CD14-positive monocyte (primary cell): ENCODE results near the gene LDLR. TPM values are rescaled to one million over a fixed set of nuclear protein-coding genes. Genes with fewer than 3 reads are reported as not detected.
A peak's percentile ranks its signal among the peaks of the same experiment; 100 is the strongest.

ENCODE experiments used
- DNase-seq, 3 donors: peaks; one replicate each; pipeline ENCODE4 v3.0.0-alpha.2; 2011 to 2022
- H2AFZ ChIP-seq: 2 replicates; pipeline ENCODE4 v1.6.0; 2012; ENCODE audit warnings: mild to moderate bottlenecking, low read depth, low read length, inconsistent platforms; ENCODE audit not compliant: insufficient read depth, poor library complexity, severe bottlenecking
- H3K27ac ChIP-seq, 2 donors: 1 replicate in 1 of 2; 2 replicates in 1 of 2; pipeline ENCODE4 v1.5.1; 2012 to 2013; ENCODE audit warnings: low read length in 2 of 2, control low read depth in 1 of 2, inconsistent platforms in 1 of 2, low read depth in 1 of 2, mild to moderate bottlenecking in 1 of 2
- H3K27me3 ChIP-seq, 2 donors: one replicate each; pipeline versions ENCODE4 v1.6.0 to v1.6.1; 2011 to 2013; ENCODE audit warnings: low read length in 2 of 2; ENCODE audit not compliant: control insufficient read depth in 2 of 2, insufficient read depth in 2 of 2
- H3K36me3 ChIP-seq, 2 donors: replicated peaks in 1 of 2; 1 replicate in 1 of 2; 2 replicates in 1 of 2; pipeline versions ENCODE4 v1.5.1 to v1.6.1; 2012 to 2013; ENCODE audit warnings: low read length in 2 of 2, control low read depth in 1 of 2, inconsistent platforms in 1 of 2, mild to moderate bottlenecking in 1 of 2; ENCODE audit not compliant: insufficient read depth in 2 of 2, control insufficient read depth in 1 of 2
- H3K4me1 ChIP-seq, 2 donors: 1 replicate in 1 of 2; 2 replicates in 1 of 2; pipeline versions ENCODE4 v1.5.1 to v1.6.1; 2012 to 2013; ENCODE audit warnings: low read length in 2 of 2, control low read depth in 1 of 2, inconsistent platforms in 1 of 2, mild to moderate bottlenecking in 1 of 2, moderate library complexity in 1 of 2; ENCODE audit not compliant: insufficient read depth in 2 of 2, control insufficient read depth in 1 of 2
- H3K4me2 ChIP-seq: replicated peaks from 2 replicates; pipeline ENCODE3; 2012; ENCODE audit warnings: low read length, moderate library complexity, mild to moderate bottlenecking; ENCODE audit not compliant: poor library complexity, severe bottlenecking; ENCODE audit errors: extremely low read depth
- H3K4me3 ChIP-seq, 3 experiments: fragments of 200-600 bp in 1 of 3; sonication (generic) in 1 of 3; replicated peaks in 1 of 3; 1 replicate in 2 of 3; 2 replicates in 1 of 3; pipeline ENCODE4 v1.5.1; 2011 to 2013; ENCODE audit warnings: low read length in 3 of 3, mild to moderate bottlenecking in 3 of 3, control low read depth in 2 of 3, low read depth in 2 of 3, inconsistent platforms in 1 of 3, moderate library complexity in 1 of 3
- H3K79me2 ChIP-seq: 2 replicates; pipeline ENCODE4 v1.6.0; 2012; ENCODE audit warnings: mild to moderate bottlenecking, control low read depth, inconsistent platforms, low read length, moderate library complexity; ENCODE audit not compliant: insufficient read depth
- H3K9ac ChIP-seq: 2 replicates; pipeline ENCODE4 v1.6.0; 2017; ENCODE audit warnings: low read length, mild to moderate bottlenecking; ENCODE audit not compliant: insufficient read depth, poor library complexity, severe bottlenecking
- H3K9me3 ChIP-seq, 2 donors: replicated peaks in 1 of 2; 1 replicate in 1 of 2; 2 replicates in 1 of 2; pipeline versions ENCODE4 v1.5.1 to v1.6.1; 2012 to 2013; ENCODE audit warnings: low read length in 2 of 2, control low read depth in 1 of 2; ENCODE audit not compliant: control insufficient read depth in 1 of 2, insufficient read depth in 1 of 2
- H4K20me1 ChIP-seq: 2 replicates; pipeline ENCODE4 v1.6.0; 2012; ENCODE audit warnings: mild to moderate bottlenecking, low read length, control low read depth, moderate library complexity; ENCODE audit not compliant: insufficient read depth
- H3K27ac Mint-ChIP-seq, 7 donors: one replicate each; pipeline ENCODE4 v1.8.0; 2020; ENCODE audit warnings: mild to moderate bottlenecking in 7 of 7, mixed read lengths in 7 of 7, moderate library complexity in 6 of 7, inconsistent platforms in 2 of 7
- H3K27me3 Mint-ChIP-seq, 3 donors: one replicate each; pipeline ENCODE4 v1.8.0; 2021 to 2022; ENCODE audit warnings: low read depth in 3 of 3, mild to moderate bottlenecking in 3 of 3, mixed read lengths in 3 of 3, moderate library complexity in 3 of 3, inconsistent platforms in 1 of 3
- H3K36me3 Mint-ChIP-seq, 2 donors: one replicate each; pipeline ENCODE4 v1.8.0; 2020; ENCODE audit warnings: mixed read lengths in 2 of 2, inconsistent platforms in 1 of 2, mild to moderate bottlenecking in 1 of 2
- H3K4me1 Mint-ChIP-seq: one replicate; pipeline ENCODE4 v1.8.0; 2020; ENCODE audit warnings: mild to moderate bottlenecking, mixed read lengths
- H3K4me3 Mint-ChIP-seq, 2 donors: one replicate each; pipeline ENCODE4 v1.8.0; 2020; ENCODE audit warnings: mild to moderate bottlenecking in 2 of 2, mixed read lengths in 2 of 2, moderate library complexity in 1 of 2
- H3K9me3 Mint-ChIP-seq, 7 donors: one replicate each; pipeline ENCODE4 v1.8.0; 2020 to 2022; ENCODE audit warnings: mixed read lengths in 7 of 7, mild to moderate bottlenecking in 6 of 7, moderate library complexity in 6 of 7, inconsistent platforms in 2 of 7
- WGBS: methylation state at CpG from one replicate; pipeline ENCODE4 v1.1.5; 2013; ENCODE audit warnings: missing lambda C conversion rate; ENCODE audit not compliant: insufficient coverage; 5-methylcytosine and 5-hydroxymethylcytosine counted together
- intact Hi-C, 2 donors: fragments of 100-400 bp; cut with micrococcal nuclease; formaldehyde crosslinking; loops; one replicate each; pipeline versions ENCODE4 v1.15.0 to v1.15.1; 2023
- polyA plus RNA-seq, 3 donors: library from polyadenylated mRNA; depleted of rRNA in 1 of 3; unstranded in 2 of 3; stranded (reverse) in 1 of 3; fragments of 300-500 nt in 2 of 3; fragments of >200 nt in 1 of 3; fragmentation: Illumina TruSeq in 2 of 3; gene quantifications; 1 replicate in 2 of 3; 2 replicates in 1 of 3; pipeline ENCODE4 v1.2.3, GENCODE V29; 2012 to 2021
- TF ChIP-seq, protein P1 (sequence below): fragments of 200-600 bp; IDR thresholded peaks from one replicate; pipeline ENCODE4 v1.8.0; 2022; ENCODE audit warnings: antibody characterized with exemption, mild to moderate bottlenecking

The LDLR gene
- polyA plus RNA-seq, 3 donors = 14.3 to 21.2 (median 19.8) TPM

DNA sequence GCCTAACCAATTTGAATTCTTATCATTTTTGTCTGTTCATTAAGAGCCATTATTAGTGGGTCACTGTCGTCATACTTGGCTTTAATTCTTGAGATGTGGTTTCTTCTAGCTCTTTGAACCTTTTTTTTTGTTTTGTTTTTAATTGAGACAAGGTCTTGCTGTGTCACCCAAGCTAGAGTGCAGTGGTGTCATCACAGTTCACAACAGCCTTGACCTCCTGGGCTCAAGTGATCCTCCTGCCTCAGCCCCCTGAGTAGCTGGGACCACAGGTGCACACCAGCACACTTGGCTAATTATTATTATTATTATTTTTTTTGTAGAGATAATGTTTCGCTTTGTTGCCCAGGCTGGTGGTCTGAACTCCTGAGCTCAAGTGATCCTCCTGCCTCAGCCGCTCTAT lies 25.8 kb upstream of the LDLR start:
- peaks cover 0 to 1% (median 1%) of the 10 kb centered on the region in 3 donors for H3K27me3 Mint-ChIP-seq
- WGBS = 86% methylated on average over 1 of the region's 3 CpGs
- H3K9ac ChIP-seq = no peak overlapping the region
- H3K4me3 Mint-ChIP-seq = no peak overlapping the region
- peaks cover 7% of the 10 kb centered on the region for H3K4me1 Mint-ChIP-seq
- H3K9me3 Mint-ChIP-seq = peaks cover 0 to 7% (median 0%) of the 10 kb centered on the region in 7 donors
- H3K4me3 ChIP-seq = no peak overlapping the region
- TF ChIP-seq, protein P1, sequence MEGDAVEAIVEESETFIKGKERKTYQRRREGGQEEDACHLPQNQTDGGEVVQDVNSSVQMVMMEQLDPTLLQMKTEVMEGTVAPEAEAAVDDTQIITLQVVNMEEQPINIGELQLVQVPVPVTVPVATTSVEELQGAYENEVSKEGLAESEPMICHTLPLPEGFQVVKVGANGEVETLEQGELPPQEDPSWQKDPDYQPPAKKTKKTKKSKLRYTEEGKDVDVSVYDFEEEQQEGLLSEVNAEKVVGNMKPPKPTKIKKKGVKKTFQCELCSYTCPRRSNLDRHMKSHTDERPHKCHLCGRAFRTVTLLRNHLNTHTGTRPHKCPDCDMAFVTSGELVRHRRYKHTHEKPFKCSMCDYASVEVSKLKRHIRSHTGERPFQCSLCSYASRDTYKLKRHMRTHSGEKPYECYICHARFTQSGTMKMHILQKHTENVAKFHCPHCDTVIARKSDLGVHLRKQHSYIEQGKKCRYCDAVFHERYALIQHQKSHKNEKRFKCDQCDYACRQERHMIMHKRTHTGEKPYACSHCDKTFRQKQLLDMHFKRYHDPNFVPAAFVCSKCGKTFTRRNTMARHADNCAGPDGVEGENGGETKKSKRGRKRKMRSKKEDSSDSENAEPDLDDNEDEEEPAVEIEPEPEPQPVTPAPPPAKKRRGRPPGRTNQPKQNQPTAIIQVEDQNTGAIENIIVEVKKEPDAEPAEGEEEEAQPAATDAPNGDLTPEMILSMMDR = no peak
- no peak overlapping the region for H3K4me2 ChIP-seq
- H3K27ac Mint-ChIP-seq = peak overlapping the region in 2 of 7 donors; percentile 54 to 66
- no peak overlapping the region for H2AFZ ChIP-seq
- peaks cover 52 to 79% of the 10 kb centered on the region in 2 donors for H3K36me3 Mint-ChIP-seq
- H3K27ac ChIP-seq = no peak overlapping the region
- H3K27me3 ChIP-seq = no peaks in the 10 kb centered on the region
- DNase-seq = no peak
- H3K36me3 ChIP-seq = peaks cover 23 to 47% of the 10 kb centered on the region in 2 donors
- no peaks in the 10 kb centered on the region for H3K9me3 ChIP-seq
- H3K79me2 ChIP-seq = no peaks in the 10 kb centered on the region
- intact Hi-C loops = no loop called here
- peaks cover 0 to 5% of the 10 kb centered on the region in 2 donors for H3K4me1 ChIP-seq
- no peaks in the 10 kb centered on the region for H4K20me1 ChIP-seq

GRCh38 chr19:11064831-11065303 lies 24.4 kb upstream of the LDLR start:
- peak in 1 of 3 donors; percentile 40 for DNase-seq
- no peak overlapping the region for H3K4me3 Mint-ChIP-seq
- intact Hi-C loops = no loop called here
- no peak overlapping the region for H3K9ac ChIP-seq
- H3K27ac ChIP-seq = no peak overlapping the region
- no peak overlapping the region for H2AFZ ChIP-seq
- H3K27ac Mint-ChIP-seq = peak overlapping the region in 1 of 7 donors; percentile 37
- no peaks in the 10 kb centered on the region for H3K27me3 ChIP-seq
- H4K20me1 ChIP-seq = no peaks in the 10 kb centered on the region
- no peaks in the 10 kb centered on the region for H3K9me3 ChIP-seq
- H3K4me2 ChIP-seq = no peak overlapping the region
- peaks cover 17 to 35% of the 10 kb centered on the region in 2 donors for H3K36me3 ChIP-seq
- H3K4me3 ChIP-seq = no peak overlapping the region
- WGBS = 73% methylated on average over 10 of the region's 10 CpGs
- H3K9me3 Mint-ChIP-seq = peaks cover 0 to 7% (median 0%) of the 10 kb centered on the region in 7 donors
- TF ChIP-seq, protein P1 = no peak
- peaks cover 8 to 12% of the 10 kb centered on the region in 2 donors for H3K4me1 ChIP-seq
- peaks cover 45 to 67% of the 10 kb centered on the region in 2 donors for H3K36me3 Mint-ChIP-seq
- no peaks in the 10 kb centered on the region for H3K79me2 ChIP-seq
- H3K4me1 Mint-ChIP-seq = peaks cover 14% of the 10 kb centered on the region
- H3K27me3 Mint-ChIP-seq = peaks cover 1 to 4% (median 3%) of the 10 kb centered on the region in 3 donors
